SKM-1 (cell line): Measurements from ENCODE around the gene MAD1L1.
"Not testable (repeated sequence)": the region's sequence is repeated elsewhere in the genome, so short reads cannot be mapped to it uniquely, and the experiment has no call there.

Source experiments
- DNase-seq: peaks from one replicate; lab custom pipeline; 2025; ENCODE audit not compliant: unreplicated experiment; lab: John Stamatoyannopoulos, UW

Gene MAD1L1

DNA sequence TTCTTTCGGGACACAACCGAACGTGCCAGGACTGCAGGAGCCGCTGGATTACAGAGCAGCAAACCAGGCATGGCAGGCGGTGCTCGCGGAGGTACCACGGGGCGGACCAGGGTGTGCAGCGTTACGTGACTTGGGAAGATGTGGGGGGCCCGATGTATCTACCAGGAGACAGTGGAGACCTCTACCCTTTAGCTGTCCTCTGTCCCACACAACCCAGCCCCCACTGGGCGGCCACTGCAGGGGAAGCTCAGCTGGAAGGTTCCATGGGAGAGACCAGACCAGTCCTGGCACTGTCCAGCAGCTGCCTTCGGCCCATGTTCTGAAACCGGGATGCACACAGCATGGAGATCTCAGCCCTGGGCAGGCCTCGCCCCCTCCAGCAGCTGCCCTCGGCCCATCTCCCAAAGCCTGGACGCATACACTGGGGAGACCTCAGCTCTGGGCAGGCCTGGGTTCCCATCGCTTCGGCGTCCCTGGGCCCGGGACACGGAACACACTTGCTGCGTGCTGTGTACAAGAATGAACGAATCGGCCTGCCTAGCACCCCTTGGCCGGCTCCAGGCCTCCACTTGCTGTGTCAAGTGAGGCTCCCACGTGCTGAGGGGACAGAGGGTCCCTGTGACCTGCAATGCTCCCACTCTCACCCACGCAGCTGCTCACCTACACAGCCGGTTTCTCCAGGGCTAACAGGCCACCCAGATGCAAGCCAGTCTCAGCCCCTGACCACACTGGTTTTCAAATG lies 385.3 kb downstream of the MAD1L1 start:
- no peak for DNase-seq

DNA sequence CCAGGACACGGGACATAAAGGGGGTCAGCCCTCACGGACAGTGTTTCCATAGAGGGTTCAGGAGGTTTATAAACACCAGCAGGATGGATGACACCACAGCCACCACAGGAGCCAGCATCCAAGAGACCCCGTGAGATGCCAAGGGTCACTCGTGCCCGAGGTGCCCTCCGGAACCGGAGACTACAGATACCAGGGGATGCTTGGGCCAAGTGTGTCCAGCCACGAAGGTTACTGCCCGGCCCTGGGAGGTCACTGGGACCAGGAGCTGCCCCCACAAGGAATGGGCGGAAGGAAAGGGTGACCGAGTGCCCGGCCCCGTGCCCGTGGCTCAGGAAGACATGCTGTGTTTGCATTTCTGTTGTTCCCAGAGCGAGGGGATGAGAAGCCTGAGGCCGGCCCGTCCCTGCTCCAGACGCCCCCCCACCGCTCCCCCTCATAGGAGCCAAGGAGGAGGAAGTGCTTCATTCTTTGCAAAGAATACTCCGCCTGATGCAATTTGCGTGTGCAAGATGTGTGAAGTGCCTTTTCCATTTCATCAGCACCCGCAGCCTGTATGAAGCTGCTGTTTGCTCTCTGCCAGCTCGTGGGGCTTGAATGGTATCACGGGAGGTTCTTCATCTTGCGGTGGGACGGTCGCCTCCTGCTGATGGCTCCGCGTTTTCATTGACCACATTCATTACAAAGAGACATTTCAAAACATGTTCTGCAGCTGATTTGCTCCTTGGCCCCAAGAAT lies 386.2 kb downstream of the MAD1L1 start:
- DNase-seq: no peak

DNA sequence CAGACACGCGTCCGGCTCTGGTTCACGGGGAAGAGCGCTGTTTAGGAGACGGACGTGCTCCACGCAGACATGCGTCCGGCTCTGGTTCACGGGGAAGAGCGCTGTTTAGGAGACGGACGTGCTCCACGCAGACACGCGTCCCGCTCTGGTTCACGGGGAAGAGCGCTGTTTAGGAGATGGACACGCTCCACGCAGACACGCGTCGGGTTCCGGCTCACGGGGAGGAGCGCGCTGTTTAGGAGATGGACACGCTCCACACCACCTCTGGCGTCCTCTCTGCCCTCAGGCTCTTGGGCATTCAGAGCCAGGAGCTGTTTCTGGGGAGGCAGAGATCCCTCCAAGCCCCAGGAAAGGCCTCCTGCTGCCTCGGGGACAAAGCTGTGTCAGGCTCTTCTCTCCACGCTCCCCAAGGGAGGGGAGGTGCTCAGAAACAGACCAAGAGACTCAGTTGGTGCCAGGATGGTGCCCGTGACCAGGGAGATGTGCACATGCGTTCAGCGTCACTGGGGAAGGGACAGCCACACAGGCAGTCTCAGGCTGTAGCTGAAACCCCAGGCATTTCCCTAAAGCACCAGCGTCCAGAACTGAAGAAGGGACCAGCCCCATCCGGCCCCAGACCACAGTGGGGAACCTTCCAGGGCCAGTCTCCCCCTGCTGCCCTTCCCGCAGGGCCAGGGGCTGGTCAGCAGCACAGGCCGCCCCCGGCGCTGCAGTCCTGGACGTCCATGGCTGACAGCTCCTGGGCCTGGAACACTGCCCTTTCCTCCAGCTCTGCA lies 387.0 kb downstream of the MAD1L1 start:
- DNase-seq: no peak

DNA sequence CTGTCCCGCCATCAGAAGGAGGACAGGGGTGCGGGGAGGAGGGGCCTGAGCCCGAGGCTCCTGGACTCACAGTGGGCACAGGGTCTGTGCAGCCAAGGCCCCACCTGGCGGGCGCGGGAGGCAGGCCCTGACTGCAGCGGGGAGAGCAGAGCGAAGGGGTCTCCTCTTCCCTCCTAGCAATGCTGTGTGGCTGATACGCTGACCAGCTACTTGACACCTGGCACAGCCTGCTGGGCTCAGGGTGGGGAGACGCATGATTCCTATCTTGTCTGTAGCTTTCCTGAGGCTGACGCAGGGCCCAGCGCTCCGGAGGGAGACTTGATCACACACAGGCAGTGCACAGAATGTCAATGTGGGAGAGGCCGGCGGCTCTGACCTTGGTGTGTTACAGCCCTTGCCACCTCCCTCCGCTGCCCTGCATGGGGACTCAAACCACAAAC lies 387.8 kb downstream of the MAD1L1 start:
- DNase-seq: no peak

DNA sequence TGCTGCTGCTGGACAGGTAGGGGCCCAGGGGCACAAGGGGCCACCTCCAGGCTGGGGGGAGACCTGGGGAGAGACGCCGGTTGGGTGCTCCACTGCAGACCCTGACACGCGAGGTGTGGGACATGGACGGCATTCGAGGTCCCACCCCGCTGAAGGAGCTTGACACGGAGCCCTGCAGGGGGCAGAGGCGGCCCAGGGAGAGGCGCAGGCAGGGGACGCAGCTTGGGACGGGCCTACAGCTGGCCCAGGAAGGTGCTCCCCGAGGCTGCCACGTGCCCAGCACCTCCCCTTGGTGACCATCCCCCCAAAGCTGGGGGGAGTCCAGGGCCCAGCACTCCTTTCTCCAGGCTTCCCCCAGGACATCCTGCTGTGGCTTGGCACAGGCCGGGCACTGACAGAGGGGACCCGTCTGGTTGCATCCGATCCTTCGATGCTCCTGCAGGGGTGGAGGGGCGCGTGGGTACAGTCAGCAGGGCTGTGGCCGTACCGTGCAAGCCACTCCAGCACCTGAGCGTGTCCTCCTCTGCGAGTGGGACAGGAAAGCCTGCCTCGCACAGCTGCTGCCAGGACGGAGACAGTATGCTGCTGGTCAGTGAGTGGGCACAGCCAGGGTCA lies 388.3 kb downstream of the MAD1L1 start:
- DNase-seq: no peak

DNA sequence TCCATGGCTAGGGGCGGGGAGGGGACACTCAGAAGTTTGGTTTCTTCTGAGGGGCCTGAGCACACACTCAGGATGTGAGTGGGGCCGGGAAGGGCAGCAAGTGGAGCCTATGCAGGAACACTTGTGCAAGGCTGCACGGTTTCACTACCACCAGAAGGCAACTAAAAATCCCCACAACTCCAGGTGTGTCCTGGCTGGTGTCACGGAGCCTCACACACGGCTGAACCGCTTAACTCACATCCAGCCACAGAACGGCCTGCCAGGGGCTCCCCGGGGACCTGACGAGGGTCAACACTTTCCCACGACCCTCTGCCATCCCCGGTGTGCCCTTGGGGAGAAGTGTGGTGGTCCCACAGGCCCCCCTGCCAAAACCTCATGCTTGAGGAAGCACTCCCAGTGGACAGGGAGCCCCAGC lies 388.8 kb downstream of the MAD1L1 start:
- no peak for DNase-seq

DNA sequence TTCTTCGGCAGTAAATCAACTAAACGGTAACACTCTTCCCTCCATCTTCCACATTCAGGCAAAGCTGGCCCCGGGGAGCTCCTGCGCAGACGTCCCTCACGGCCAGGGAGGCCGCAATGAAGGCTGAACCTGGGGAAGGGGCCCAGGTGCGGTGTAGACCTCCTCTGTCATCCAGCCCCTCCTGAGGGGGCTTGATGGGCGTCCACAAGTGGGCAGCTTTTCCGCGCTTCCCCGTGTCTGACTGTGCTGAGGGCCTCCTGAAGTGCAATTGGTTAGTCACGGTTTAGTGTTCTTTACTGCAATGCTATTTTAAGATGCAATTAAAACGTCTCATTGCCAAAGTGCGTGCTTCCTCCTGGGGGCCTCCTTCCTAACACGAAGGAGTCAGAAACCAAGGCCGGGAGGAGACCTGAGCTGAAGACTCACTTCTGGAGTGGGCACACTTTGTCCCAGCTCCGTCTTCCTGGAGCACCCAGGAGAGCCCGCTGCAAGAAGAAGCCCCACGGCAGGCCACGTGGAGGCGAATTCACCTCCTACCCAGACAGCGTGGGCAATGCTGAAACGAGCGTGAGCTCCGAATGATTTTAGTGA lies 389.4 kb downstream of the MAD1L1 start:
- no peak for DNase-seq

DNA sequence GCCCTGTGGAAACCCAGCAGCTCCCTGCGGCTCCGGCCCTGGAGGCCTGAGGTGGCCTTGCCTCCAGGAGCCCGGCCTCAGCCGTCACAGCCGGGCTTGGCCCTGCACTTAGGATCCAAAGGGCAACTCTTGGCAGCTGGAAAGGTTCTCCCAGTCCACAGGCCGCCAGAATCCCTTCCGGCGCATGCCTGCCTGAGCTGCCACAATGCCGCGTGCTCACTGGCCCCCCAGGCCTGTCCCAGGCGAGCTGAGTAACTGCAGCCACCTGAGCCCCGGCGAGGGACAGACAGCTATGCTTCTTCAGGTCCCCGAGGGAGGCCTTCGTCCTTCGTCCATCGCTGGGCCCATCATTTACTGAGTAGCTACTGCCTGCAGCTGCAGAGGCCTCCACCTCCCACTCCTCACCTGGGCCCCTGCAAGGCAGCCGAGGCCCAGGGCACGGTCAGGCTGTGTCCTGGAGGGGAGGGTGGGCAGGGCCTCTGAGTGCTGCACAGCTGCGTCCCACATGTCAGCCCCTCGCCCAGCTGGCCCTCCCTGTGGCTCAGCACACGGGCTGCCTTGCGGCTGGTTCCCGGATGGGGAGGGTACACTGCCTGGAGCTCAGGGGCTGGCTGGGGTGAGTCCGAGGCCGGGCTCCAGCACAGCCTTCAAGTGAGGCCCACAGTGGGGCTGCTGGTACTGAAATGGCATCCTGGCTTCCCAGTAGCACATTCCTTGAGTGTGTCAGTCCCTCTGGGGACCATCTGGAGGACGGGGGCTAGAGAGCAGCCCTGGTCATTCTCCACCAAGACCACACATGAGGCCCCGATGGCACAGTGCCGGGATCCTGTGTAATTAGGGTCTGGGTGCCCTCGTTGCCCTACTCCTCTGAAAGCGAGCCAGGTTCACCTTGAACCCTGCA lies 390.2 kb downstream of the MAD1L1 start:
- DNase-seq: no peak

DNA sequence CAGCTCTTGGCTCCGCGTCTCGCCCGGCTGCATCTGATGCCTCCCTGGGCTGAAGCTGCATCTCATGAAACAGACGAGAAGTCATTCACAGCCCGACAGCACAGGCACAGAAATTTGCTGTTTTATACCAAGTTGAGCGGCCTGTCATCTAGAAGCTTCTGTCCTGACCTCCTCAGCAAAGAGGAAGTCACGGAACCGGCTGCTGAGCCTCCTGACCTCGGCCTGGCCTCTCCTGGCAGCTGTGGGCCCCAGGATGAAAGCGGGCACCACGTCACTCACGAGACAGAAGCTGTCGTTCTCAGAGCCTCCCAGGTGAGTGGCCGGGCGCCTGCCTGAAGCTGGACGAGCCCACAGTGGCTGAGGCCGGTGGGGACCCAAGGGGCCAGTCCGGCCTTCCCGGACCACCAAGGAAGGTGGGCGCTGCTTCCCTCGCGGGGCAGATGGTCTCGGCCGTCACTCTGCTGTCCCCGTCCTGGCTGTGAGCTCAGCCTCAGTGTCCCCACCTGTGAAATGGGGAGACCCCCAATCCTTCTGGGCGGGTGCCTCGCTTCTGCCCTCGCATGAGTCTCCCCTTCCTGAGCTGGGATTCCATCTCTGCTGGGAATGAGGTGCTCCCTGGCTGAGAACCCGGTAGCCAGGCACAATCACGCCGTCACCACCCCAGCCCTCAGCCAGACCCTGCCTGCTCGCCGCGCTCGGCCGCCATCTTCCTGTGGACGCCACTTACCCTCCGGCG lies 391.3 kb downstream of the MAD1L1 start:
- DNase-seq: not testable (repeated sequence)

DNA sequence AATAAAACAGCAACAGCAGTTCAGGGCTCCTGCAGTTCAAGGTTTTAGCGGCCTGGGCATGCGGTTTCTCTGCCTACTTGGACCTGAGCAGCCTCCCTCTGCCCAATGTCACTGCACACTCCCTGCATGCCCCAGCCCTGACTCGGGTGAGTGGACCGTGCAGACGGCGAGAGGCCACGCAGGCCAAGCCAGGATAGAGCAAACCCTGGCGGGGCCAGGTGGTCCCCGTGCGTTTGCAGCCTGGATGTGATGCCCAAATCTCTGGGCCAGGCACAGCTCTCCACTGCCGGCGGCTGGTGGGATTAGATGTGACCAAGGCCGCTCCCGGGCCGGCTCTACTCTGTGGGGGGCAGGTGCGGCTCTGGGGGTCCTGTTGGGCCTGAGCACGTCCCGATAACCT lies 392.0 kb downstream of the MAD1L1 start:
- not testable (repeated sequence) for DNase-seq

DNA sequence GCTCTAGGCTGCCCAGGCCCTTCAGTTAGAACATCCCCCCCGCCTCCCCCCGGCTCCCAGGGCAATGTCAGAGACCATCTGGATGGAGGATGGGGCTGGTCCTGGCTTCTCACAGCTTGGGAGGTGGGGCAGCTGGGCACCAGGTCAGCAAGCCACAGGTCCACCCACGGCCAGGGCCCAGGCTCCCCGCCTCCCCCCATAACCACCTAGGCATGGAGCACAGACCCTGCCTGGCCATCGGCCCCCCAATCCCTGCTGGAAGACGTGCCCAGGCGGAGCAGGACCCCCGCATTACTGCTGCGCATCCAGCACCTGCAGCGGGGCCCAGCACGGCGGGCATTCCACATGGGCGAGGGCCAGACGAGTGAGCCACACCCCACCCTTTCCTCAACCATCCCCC lies 393.0 kb downstream of the MAD1L1 start:
- DNase-seq: no peak

DNA sequence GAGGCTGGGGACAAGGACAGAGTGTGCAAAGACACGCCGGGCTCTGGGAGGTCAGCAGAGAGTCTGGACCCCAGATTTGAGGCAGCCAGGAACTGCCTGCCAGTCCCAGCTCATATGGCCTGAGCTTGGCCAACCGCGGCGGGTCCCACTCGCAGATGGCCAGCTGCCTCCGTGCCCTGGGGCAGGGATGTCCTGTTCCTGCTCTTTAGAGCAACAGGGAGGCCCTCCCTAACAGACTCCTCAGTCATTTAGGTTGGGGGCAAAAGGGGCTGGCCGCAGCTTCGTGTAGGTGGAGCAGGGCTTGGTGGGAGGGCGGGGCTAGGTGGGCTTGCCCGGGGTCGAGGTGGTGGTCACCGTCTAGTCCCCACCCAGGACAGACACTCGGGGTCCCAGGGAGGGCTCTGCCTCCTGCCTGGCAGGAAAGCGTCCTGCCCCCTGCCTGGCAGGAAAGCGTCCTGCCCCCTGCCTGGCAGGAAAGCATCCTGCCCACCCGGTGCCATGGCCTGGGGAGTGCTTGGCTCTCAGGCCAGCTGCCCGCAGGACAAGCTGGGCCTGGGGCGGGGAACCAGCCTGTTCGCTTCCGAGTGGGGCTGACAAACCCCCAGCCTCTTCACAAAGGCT lies 393.7 kb downstream of the MAD1L1 start:
- DNase-seq: not testable (repeated sequence)

DNA sequence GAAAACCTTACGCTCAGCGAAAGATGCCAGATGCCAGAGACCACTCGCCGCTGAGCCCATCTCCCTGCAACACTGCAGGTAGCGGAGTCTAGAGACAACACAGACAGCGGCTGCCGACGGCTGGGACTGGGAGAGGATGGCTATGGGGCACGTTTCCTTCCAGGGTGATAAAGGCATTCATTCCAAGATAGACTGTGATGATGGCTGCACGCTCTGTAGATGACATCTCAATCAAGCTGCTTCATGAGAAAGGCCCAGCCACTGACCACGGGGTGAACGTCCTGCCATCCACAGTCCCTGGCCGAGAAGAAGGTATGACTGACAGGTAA lies 394.2 kb downstream of the MAD1L1 start:
- not testable (repeated sequence) for DNase-seq

DNA sequence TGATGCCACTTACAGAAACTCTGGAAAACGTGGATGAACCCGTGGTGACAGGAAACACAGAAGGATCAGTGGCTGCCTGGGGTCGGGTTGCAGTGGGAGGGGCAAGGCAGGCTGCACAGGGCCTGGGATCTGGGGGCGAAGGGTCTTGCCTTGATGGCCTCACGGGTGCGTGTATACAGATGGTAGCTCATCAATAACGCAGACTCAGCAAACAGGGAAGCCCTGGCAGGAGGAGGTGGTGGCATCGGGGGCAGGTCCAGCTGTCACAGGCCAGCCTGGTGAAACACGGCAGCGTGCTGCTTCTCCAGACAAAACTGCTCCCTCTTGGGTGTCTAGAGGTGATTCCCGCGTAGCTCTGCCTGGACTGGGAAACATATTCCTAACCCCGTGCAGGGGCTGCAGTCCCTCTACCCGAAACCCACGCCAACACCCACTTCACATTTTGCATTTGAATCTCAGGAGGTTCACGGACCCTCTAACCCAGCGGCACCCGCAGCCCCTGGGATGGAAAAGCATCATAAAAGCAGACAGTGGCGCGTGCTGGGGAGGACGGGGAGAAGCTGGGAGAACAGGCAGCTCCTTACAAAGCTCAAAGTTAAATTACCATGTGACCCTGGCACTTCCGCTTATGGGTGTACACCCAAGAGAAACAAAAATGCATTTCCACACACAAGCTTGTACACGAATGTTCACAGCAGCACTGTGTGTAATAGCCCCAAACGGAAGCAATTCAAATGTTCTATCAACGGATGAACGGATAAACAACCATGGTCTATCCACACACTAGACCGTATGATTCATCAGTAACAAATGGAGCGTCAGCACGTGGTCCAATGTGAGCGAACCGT lies 394.8 kb downstream of the MAD1L1 start:
- DNase-seq: not testable (repeated sequence)

DNA sequence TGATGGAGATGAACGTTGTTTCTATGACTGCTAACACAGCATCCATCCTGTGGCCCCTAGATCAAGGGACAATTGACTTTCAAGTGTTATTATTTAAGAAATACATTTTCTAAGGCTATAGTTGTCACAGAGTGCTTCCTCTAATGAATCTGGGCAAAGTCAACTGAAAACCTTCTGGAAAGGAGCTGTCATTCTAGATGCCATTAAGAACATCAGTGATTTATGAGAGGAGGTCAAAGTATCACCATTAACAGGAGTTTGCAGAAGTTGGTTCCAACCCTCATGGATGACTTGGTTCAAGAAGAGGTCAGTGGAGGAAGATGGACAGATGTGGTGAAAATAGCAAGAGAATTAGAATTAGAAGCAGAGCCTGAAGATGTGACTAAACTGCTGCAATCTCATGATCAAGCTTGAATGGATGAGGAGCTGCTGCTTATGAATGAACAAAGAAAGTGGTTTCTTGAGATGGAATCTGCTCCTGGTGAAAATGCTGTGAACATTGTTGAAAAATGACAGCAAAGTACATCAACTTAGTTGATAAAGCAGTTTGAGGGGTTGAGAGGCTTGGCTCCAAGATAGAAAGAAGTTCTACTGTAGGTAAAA lies 400.7 kb downstream of the MAD1L1 start:
- DNase-seq: not testable (repeated sequence)

DNA sequence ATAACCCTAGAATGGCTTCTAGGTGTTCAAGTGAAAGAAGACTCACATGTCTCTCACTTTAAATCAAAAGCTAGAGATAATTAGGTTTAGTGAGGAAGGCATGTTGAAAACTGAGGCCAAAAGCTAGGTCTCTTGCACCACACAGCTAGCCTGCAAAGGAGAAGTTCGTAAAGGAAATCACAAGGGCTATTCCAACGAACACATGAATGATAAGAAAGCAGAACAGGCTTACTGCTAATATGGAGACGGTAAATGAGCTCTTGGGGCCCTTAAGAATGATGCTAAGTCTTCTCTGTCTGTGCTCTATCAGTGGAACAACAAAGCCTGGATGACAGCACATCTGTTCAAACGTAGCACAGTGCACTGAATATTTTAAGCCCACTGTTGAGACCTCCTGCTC lies 401.3 kb downstream of the MAD1L1 start:
- DNase-seq: not testable (repeated sequence)

DNA sequence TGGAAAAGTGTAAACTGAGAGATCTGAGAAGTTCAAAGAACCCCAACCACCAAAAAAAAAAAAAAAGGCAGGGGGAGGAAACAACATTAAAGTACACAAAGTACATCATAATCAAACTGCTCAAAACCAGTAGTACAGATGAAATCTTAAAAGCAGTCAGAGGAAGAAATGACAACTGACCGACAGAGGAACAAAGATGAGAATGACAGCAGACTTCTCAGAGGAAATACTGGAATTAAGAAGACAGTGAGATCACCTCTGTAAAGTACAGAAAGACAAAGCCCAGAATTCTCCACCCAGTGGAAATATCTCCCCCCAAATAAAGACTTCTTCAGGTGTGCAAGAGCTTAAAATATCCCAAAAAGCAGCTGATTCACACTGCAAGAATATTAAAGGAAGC lies 403.1 kb downstream of the MAD1L1 start:
- DNase-seq: not testable (repeated sequence)

DNA sequence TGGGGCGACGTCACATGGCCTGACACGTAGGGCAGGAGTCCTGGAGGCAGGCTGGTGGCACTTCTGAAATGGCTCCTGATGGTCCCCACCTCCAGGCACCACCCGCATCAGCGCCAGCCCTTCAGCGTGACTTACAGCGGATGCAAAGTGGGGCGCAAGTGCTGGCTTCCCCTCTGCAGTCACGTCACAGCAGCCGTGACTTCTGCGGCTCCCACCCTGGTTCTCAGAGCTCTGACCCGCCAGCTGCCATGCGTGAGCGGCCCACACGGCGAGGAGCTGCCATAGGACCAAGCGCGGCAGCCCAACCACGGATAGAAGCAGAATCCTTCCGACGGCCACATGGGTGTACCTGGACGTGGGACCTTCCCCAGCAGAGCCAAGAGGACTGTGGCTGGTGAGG lies 403.6 kb downstream of the MAD1L1 start:
- DNase-seq: no peak
